ENCODE measurements around the gene TSPO2.

DNA sequence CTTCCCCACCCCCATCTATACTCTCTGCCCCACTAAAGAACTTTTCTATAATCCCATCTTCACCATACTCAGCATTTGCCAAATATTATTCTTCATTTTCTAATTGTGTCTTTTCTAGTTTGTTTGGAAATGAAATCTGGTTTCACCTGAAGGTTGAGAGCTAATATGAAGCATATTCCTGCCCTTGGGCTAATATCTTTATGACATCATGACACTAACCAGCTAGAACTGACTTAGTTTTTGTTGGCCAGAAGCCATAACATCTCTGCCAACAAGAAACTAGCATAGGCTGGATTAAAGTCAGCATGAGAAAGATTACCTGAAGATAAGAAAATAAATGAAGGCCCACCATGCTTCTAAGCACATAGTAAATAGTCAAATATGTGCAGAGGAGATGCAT is 20.0 kb upstream of the TSPO2 start:
- no peak for TF ChIP-seq POLR2AphosphoS5 (IDR thresholded peaks at IDR 0.05; ENCODE audit: low read depth, low read length)
- no peak for TF ChIP-seq TAF1 (IDR thresholded peaks at IDR 0.05; ENCODE audit: borderline replicate concordance, low read depth, low read length)
- no peak for TF ChIP-seq POLR2A (IDR thresholded peaks at IDR 0.05; ENCODE audit: low read depth, low read length)
